ENCODE data around the gene HRH4.
A peak's percentile ranks its signal among the peaks of the same experiment; 100 is the strongest.

HRH4 gene

DNA sequence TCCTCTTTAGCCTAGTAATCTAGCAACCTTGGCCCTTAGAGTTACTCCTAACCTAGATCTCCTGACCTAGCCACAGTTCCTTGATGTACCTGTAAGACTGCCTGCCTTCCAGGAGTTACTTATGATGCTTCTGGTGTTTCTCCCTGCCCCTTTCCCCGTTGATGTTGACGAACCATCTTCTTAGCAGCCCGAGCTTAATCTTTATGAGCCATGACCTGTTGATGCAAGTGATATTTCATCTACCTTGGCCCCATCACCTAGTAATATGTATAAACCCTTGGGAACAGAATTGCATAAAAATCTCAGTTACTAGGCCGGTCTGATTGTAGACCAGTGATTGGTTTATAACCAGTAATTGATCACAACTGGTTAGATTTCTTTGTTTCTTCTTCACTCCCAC, 31.2 kb upstream of the HRH4 start:
- Histone ChIP-seq H3K4me3 (ENCODE audit: low read depth in 1 of 2, low read length in 1 of 2) (no peak overlapping the region), H3K27me3 (peaks cover 13% of the 10 kb centered on the region), H3K27ac (no peak overlapping the region), H3K36me3 (no peaks in the 10 kb centered on the region), H3K9me3 (no peaks in the 10 kb centered on the region), H3K4me1 (ENCODE audit: control insufficient read depth in 1 of 2, insufficient read depth in 1 of 2, low read depth in 1 of 2, low read length in 1 of 2) (peaks cover 16 to 20% of the 10 kb centered on the region in 2 experiments)
- TF ChIP-seq CTCF (IDR thresholded peaks at IDR 0.05) = no peak

DNA sequence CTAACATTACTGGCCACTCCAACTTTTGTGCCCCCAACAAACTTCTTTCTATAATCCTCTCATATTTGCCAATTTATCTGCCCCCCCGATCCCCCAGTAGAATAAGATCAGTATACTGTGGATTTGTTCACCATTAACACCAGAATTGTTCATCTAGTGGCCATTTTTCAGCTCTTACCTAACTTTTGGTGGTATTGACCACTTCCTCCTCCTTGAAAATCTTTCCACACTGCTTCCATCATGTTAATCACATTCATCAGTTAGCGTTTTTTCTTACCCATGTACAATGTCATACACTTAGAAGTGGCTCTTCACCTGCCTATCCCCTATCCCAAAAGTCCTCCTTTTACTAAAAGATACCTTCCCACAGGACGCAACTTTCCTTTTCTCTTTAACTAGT, 27.8 kb upstream of the HRH4 start:
- Histone ChIP-seq H3K27me3 (no peaks in the 10 kb centered on the region), H3K4me1 (ENCODE audit: control insufficient read depth in 1 of 2, insufficient read depth in 1 of 2, low read depth in 1 of 2, low read length in 1 of 2) (peaks cover 7 to 12% of the 10 kb centered on the region in 2 experiments), H3K36me3 (peaks cover 8% of the 10 kb centered on the region), H3K27ac (peak overlapping the region; percentile 59), H3K4me3 (ENCODE audit: low read depth in 1 of 2, low read length in 1 of 2) (no peak overlapping the region), H3K9me3 (no peaks in the 10 kb centered on the region)
- TF ChIP-seq CTCF (IDR thresholded peaks at IDR 0.05) = no peak

DNA sequence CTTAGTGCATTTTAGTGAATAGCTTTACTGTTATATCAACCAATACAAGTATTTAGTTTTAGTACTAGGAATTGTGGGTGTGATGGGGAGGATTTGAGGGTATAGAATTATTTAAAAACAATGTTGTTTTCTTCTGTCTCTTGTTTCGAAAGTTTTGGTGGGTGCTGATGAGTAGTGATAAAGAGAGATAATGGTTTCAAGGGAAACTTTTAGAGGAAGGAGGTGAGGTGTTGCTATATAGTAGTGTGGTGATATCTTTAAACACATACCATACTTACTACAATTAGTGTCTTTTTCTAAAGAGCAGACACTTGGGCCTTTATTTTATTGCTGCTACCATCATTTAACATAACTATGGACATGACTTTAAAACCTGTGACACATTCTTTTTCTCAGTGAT, 23.5 kb upstream of the HRH4 start:
- Histone ChIP-seq H3K4me3 (ENCODE audit: low read depth in 1 of 2, low read length in 1 of 2) (no peak overlapping the region), H3K4me1 (ENCODE audit: control insufficient read depth in 1 of 2, insufficient read depth in 1 of 2, low read depth in 1 of 2, low read length in 1 of 2) (peaks cover 7 to 10% of the 10 kb centered on the region in 2 experiments), H3K27ac (no peak overlapping the region), H3K27me3 (no peaks in the 10 kb centered on the region), H3K36me3 (peaks cover 19% of the 10 kb centered on the region), H3K9me3 (no peaks in the 10 kb centered on the region)
- no peak for TF ChIP-seq CTCF (IDR thresholded peaks at IDR 0.05)

DNA sequence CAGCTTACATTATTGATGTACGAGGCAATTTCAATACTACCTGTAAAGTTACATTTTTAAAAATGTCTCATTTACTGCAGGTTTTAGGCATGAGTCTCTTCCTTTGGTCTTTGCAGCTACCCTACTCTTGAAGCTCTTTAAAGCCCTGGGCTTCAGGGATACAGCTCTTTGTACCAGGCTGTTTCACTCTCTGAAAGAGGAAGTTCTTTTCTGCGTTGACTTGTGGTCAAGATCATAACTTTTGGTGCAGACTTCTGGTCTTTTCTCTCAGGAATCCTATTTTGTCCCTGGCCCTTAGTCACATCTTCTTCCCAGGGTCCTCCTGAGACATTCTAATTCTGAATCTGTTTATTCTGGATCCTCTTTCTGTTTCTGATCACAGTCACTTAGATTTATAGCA, 16.6 kb upstream of the HRH4 start:
- Histone ChIP-seq H3K36me3 (peaks cover 12% of the 10 kb centered on the region), H3K4me3 (ENCODE audit: low read depth in 1 of 2, low read length in 1 of 2) (no peak overlapping the region), H3K9me3 (no peaks in the 10 kb centered on the region), H3K27ac (peak overlapping the region; percentile 39), H3K27me3 (no peaks in the 10 kb centered on the region), H3K4me1 (ENCODE audit: control insufficient read depth in 1 of 2, insufficient read depth in 1 of 2, low read depth in 1 of 2, low read length in 1 of 2) (peaks cover 0 to 7% of the 10 kb centered on the region in 2 experiments)
- no peak for TF ChIP-seq CTCF (IDR thresholded peaks at IDR 0.05)

DNA sequence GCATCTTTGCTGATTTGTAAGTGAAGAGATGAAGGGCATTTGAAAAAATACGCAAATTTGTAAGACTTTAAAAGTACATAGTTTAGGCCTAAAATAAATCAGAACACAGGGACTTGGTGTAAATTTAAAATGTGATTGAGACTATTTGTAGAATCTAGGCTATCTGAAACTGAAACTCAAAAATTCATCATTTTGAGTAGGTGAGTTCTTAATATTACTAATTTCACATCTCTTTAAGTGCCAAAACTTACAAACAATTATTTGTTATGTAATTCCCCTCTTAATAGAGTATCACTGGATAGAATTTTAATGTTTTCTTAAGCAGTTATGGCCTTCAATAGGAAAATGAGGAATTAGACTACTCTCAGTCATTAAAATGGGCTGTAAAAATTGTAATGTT, 14.0 kb upstream of the HRH4 start:
- no peak for TF ChIP-seq CTCF (IDR thresholded peaks at IDR 0.05)
- H3K27ac ChIP-seq = no peak overlapping the region
- no peak overlapping the region for H3K4me3 ChIP-seq (ENCODE audit: low read depth in 1 of 2, low read length in 1 of 2)
- H3K27me3 ChIP-seq = no peaks in the 10 kb centered on the region
- peaks cover 28% of the 10 kb centered on the region for H3K36me3 ChIP-seq
- peaks cover 0 to 7% of the 10 kb centered on the region in 2 experiments for H3K4me1 ChIP-seq (ENCODE audit: control insufficient read depth in 1 of 2, insufficient read depth in 1 of 2, low read depth in 1 of 2, low read length in 1 of 2)
- no peaks in the 10 kb centered on the region for H3K9me3 ChIP-seq
